Ammon's horn (tissue), 1 donor: ENCODE measurements around the gene MOCS1.

Source experiments
- DNase-seq: peaks from one replicate; pipeline ENCODE4 v3.0.0-alpha.2; 2016; ENCODE audit warnings: low spot score

Gene MOCS1

DNA sequence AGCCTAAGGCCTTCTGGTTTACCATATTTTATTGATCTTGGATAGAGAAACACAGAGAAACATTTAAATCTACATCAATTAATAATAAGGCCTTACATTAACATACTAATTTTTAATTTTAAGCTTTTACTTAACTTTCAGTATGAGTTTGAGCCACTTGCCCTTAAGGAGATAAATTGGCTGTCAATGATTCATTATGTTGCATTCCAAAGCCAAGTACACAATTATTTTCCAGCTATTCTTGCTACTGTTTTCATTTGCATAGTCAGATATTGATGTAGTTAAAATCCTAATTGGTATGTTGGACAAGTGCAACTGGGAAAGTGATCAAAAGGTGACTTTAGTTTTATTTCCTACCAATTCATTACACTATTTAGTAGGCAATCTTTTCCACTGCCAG is 58.2 kb downstream of the MOCS1 start:
- DNase-seq, result no peak

DNA sequence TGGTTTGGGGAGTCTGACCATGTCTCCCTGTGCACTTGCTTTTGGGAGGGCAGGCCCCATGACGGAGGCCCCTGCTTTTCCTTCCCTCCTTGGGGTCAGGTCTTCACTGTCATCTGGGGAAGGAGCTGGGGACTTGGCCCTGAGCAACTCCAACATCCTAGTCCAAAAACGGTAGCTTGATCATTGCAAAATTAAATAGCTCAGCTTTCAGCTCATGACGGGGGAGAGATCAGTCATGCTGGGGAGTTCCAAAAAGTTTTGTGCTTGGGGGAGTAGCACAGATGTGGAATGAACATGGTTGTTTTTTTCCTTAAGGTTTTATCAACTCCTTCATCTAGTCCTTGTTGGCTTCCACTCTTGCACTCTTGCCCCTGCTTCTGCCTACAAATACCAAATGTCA is 60.8 kb downstream of the MOCS1 start:
- DNase-seq, result no peak

DNA sequence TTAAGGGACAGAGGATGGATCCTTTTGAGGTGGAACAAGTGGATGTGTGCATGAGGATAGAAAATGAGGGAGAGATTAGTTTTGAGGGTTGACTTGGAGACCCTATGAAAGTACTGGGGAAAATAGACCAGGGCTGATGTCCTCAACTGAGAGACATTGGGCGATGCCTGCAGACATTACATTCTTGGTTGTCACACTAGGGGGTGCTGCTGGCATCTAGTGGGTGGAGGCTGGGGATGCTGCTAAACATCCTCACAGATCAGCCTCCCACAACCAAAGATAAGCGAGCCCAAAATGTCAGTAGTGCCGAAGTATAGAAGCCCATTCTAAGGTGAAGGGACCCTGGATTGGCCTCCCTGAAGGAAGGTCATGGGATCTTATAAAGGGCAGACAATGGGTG is 63.3 kb downstream of the MOCS1 start:
- DNase-seq, result no peak

DNA sequence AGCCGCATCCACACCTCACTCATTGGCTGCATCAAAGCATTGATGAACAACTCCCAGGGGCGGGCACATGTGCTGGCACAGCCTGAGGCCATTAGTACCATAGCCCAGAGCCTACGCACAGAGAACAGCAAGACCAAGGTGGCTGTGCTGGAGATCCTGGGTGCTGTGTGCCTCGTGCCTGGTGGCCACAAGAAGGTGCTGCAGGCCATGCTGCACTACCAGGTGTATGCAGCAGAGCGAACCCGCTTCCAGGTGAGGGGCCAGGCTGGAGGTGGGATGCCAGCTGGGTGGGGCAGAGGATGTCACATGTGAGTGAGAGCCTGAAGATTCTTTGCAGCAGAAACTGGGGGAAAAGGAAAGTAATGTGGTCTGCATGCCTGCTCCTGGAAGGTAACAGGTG is 66.7 kb downstream of the MOCS1 start:
- no peak for DNase-seq

DNA sequence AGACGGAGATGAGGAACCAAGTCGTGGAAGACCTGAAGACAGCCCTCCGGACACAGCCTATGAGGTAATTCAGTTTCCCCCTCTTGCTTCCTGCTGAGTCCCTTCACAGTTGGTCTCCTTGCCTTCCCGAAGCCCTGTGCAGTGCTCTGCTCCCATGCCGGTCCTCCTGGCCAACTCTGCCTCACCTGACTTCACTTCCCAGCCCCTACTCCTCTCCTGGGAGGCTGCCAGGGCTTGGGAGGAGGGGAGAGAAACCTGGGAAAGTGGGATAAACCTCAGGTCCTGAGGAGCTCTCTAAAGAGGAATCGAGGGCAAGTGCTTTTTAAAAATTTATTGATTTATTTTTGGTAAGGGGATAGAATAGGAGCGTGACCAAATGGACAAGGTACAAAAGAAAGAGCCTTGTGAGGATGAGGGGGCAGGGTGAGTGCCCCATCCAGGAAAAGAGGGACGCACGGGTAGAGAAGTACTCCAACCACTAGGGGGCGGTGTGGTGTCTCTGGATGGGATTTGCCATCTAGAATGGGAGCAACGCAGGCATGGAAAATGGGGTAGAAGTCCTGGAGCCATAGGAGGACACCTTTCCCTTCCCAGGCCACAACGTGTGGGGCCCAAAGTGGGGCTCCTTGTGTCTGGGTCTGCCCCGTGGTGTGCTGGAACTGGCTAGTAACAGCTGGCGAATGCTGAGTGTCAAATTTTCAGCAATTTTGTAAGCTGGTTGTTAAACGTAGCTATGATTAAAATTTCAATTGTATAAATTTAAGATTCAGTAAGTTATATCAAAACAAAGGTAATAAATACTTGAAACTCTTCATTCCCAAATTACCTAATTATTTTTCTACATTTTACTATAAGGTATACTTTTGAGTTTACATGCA is 69.0 kb downstream of the MOCS1 start:
- peak; percentile 63 for DNase-seq

DNA sequence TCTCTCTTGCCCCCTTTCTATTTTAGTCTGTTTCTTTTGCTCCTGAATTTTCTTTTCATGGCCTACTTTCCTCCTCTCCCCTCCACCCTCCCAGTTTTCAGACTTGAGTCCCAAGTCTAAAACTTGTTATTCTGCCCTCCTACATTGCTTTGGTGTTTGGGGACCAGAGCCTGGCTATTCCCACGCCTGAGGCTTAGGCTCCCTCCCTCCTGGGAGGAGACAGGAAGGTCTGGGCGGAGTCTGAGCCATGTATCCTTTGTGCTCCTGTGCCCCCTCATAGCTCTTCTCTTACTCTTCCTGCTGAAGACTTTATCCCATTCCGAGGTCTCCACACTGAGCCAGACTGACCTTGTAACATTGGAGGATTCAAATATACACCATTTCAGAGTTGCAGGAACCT is 72.6 kb downstream of the MOCS1 start:
- DNase-seq, result no peak

DNA sequence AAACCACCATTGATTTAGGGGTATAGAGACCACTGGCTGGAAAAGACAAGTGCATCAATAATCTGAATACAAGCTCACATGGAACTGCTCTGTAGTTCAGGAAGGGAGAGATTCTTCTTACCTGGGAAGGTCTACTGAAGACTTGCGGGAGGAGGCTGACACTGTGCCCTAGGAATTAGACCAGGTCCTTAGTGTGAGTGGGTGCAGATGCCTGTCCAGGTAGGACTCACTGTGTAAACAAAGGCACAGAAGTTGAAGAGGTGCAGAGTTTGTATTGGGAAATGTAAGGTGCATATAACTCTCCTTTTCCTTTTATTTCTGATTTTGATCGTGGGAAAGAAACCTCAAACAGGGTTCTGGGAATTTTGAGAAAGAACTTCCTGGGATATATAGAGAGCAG is 75.2 kb downstream of the MOCS1 start:
- DNase-seq, result no peak

DNA sequence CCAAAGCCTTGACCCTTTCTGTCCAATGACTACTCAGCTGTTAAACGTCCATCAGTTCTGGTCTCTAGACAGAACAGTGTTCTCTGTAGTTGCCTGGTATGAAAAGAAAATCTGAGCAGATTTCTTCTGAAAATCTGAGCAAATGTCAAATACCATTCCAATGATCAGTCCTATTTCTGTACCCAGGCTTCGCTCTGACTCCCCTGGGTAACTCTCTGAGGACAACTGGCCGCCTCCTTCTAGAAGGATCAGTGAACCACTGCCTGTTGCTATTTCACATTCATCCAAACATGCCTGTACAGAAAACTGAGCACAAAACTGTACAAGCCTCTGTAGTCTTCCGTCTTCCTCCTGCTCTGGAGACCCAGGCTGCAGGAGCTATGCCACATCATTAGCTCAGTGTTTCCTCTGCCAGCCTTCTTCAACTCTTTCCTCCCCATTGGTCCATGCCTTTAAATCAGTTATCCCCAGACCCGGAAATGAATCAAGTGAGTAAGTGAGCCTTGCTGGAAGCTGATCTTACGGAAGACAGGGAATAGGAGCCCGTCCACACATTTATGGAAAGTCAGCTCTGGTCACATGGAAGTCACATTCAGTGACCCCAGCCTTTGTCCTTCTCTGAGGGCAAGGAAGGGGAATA is 78.8 kb downstream of the MOCS1 start:
- no peak for DNase-seq
